Neuronal stem cell (in vitro differentiated cells): Measurements from ENCODE around the gene TNNI2.

Source experiments
- DNase-seq: peaks from one replicate; pipeline ENCODE4 v3.0.0-alpha.2; 2013; ENCODE audit warnings: low spot score
- H2AFZ ChIP-seq: one replicate; pipeline ENCODE4 v1.6.1; 2013; ENCODE audit warnings: mild to moderate bottlenecking, low read length, inconsistent platforms
- H2AK5ac ChIP-seq: 2 replicates; pipeline ENCODE4 v1.6.1; 2013; ENCODE audit warnings: low read depth, mild to moderate bottlenecking, inconsistent platforms, low read length, moderate library complexity, mixed read lengths
- H2BK120ac ChIP-seq: 2 replicates; pipeline ENCODE4 v1.6.1; 2013; ENCODE audit warnings: low read depth, mild to moderate bottlenecking, inconsistent platforms, low read length, moderate library complexity, mixed read lengths
- H2BK12ac ChIP-seq: one replicate; pipeline ENCODE4 v1.6.1; 2013; ENCODE audit warnings: low read length, inconsistent platforms
- H2BK15ac ChIP-seq: 2 replicates; pipeline ENCODE4 v1.6.1; 2013; ENCODE audit warnings: mild to moderate bottlenecking, low read length, inconsistent platforms, mixed read lengths
- H2BK5ac ChIP-seq: one replicate; pipeline ENCODE4 v1.6.1; 2013; ENCODE audit warnings: inconsistent platforms, mild to moderate bottlenecking, low read length, moderate library complexity
- H3K14ac ChIP-seq: one replicate; pipeline ENCODE4 v1.6.1; 2013; ENCODE audit warnings: low read length, inconsistent platforms
- H3K18ac ChIP-seq: 2 replicates; pipeline ENCODE4 v1.6.1; 2013; ENCODE audit warnings: low read length, inconsistent platforms
- H3K23ac ChIP-seq: 2 replicates; pipeline ENCODE4 v1.6.1; 2013; ENCODE audit warnings: low read depth, mild to moderate bottlenecking, mixed read lengths, low read length, inconsistent platforms; ENCODE audit not compliant: poor library complexity
- H3K27ac ChIP-seq: replicated peaks from 3 replicates; pipeline ENCODE4 v1.5.1; 2013; ENCODE audit warnings: low read length, inconsistent platforms
- H3K27me3 ChIP-seq, 3 experiments: 2 replicates each; pipeline ENCODE4 v1.6.1; 2013; ENCODE audit warnings: low read length in 3 of 3, mild to moderate bottlenecking in 2 of 3, inconsistent platforms in 1 of 3, low read depth in 1 of 3, mixed read lengths in 1 of 3, moderate library complexity in 1 of 3; ENCODE audit not compliant: control insufficient read depth in 3 of 3, insufficient read depth in 3 of 3
- H3K36me3 ChIP-seq, 2 donors: replicated peaks in 1 of 2; 2 replicates each; pipeline ENCODE4 v1.6.1; 2013; ENCODE audit warnings: low read length in 2 of 2; ENCODE audit not compliant: control insufficient read depth in 2 of 2, insufficient read depth in 2 of 2
- H3K4ac ChIP-seq: 2 replicates; pipeline ENCODE4 v1.6.1; 2013; ENCODE audit warnings: inconsistent platforms, mild to moderate bottlenecking, low read length, moderate library complexity
- H3K4me1 ChIP-seq, 2 donors: 1 replicate in 1 of 2; 2 replicates in 1 of 2; pipeline ENCODE4 v1.6.1; 2013; ENCODE audit warnings: low read length in 2 of 2, low read depth in 1 of 2; ENCODE audit not compliant: control insufficient read depth in 2 of 2, insufficient read depth in 1 of 2
- H3K4me2 ChIP-seq: one replicate; pipeline ENCODE4 v1.6.1; 2013; ENCODE audit warnings: mild to moderate bottlenecking, low read length, inconsistent platforms; ENCODE audit not compliant: insufficient read depth, poor library complexity, severe bottlenecking
- H3K4me3 ChIP-seq, 2 donors: 2 replicates each; pipeline ENCODE4 v1.5.1; 2013; ENCODE audit warnings: low read length in 2 of 2, mild to moderate bottlenecking in 2 of 2, inconsistent platforms in 1 of 2, moderate library complexity in 1 of 2
- H3K79me1 ChIP-seq: one replicate; pipeline ENCODE4 v1.6.1; 2013; ENCODE audit warnings: low read depth, mild to moderate bottlenecking, inconsistent platforms, low read length, moderate library complexity
- H3K9ac ChIP-seq: one replicate; pipeline ENCODE4 v1.6.1; 2013; ENCODE audit warnings: mild to moderate bottlenecking, low read depth, low read length, inconsistent platforms; ENCODE audit not compliant: poor library complexity
- H3K9me3 ChIP-seq, 2 donors: replicated peaks in 1 of 2; 2 replicates each; pipeline versions ENCODE3 to v1.6.1; 2013; ENCODE audit warnings: low read length in 2 of 2, mild to moderate bottlenecking in 2 of 2, inconsistent platforms in 1 of 2, low read depth in 1 of 2, mixed read lengths in 1 of 2, moderate library complexity in 1 of 2; ENCODE audit not compliant: control insufficient read depth in 2 of 2, insufficient read depth in 1 of 2
- H4K8ac ChIP-seq: one replicate; pipeline ENCODE4 v1.6.1; 2013; ENCODE audit warnings: low read depth, mild to moderate bottlenecking, inconsistent platforms, low read length, moderate library complexity
- H4K91ac ChIP-seq: one replicate; pipeline ENCODE4 v1.6.1; 2013; ENCODE audit warnings: low read length, low read depth, mild to moderate bottlenecking, inconsistent platforms; ENCODE audit not compliant: poor library complexity
- WGBS, 2 donors: extraction: QIAGEN DNeasy Blood & Tissue Kit; methylation state at CpG; one replicate each; pipeline ENCODE4 v1.1.7; 2013; ENCODE audit warnings: missing lambda C conversion rate in 2 of 2, mixed read lengths in 1 of 2; ENCODE audit not compliant: insufficient read length in 2 of 2, insufficient replicate concordance in 1 of 2; ENCODE audit errors: extremely low coverage in 2 of 2; 5-methylcytosine and 5-hydroxymethylcytosine counted together

Gene TNNI2

DNA sequence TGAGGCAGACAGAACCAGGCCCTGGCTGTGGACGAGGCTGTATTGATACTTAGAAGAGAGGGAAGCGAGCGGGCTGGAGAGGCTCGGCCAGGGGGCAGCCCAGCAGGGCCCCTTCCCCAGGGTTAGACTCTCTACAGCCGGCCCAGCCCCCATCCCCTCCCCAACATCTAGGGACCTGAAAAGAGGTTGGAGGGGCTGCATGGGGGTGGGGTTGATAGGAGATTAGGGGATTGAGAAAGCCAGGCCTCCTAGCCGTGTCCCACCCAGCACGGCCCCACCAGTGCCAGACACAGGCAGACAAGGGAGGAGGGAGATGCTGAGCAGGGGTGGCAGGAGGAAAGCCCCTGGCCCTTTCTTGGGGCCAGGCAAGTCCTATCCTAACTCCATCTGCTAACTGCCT lies 19.8 kb downstream of the TNNI2 start:
- H3K14ac ChIP-seq, result peak overlapping the region; percentile 43
- H3K27me3 ChIP-seq, result peaks cover 0 to 11% (median 0%) of the 10 kb centered on the region in 3 experiments
- no peak overlapping the region for H3K4me2 ChIP-seq
- no CpG with 5 or more reads among the region's 7 CpGs for WGBS, 2 donors
- DNase-seq, result no peak
- H2BK120ac ChIP-seq, result no peak overlapping the region
- H2BK15ac ChIP-seq, result peak overlapping the region; percentile 90
- H2BK12ac ChIP-seq, result peak overlapping the region; percentile 82
- no peaks in the 10 kb centered on the region for H3K9me3 ChIP-seq
- peak overlapping the region; percentile 34 for H3K9ac ChIP-seq
- no peak overlapping the region for H4K8ac ChIP-seq
- H3K27ac ChIP-seq, result no peak overlapping the region
- no peak overlapping the region for H2AFZ ChIP-seq
- peaks cover 4 to 10% of the 10 kb centered on the region in 2 donors for H3K4me1 ChIP-seq
- peaks cover 1% of the 10 kb centered on the region for H3K79me1 ChIP-seq
- H3K4me3 ChIP-seq, result no peak overlapping the region
- no peak overlapping the region for H2BK5ac ChIP-seq
- no peaks in the 10 kb centered on the region for H3K36me3 ChIP-seq
- peak overlapping the region; percentile 17 for H4K91ac ChIP-seq
- H2AK5ac ChIP-seq, result peak overlapping the region; percentile 64
- H3K4ac ChIP-seq, result no peak overlapping the region
- H3K23ac ChIP-seq, result peak overlapping the region; percentile 77
- peak overlapping the region; percentile 11 for H3K18ac ChIP-seq

DNA sequence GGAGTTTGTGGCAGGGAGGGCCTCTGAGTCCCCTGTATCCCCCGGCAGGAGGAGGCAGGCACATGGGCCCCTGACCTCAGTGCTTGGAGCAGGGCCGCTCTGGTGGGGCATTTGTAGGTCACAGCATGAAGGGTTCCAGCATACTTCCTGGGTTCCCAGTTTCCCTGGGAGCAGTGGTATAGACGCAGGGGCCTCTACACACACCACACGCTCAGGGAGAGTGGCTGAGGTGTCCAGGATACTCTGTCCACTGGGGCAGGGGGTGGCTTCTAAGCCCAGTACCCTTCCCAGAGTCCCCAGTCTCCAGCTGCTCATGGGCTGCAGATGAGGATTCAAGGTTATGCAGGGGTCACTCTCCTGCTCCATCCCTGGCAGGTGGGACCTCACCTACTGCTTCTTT lies 20.2 kb downstream of the TNNI2 start:
- no peaks in the 10 kb centered on the region for H3K36me3 ChIP-seq
- H3K27ac ChIP-seq, result no peak overlapping the region
- H2BK5ac ChIP-seq, result peak overlapping the region; percentile 44
- no peak overlapping the region for H2AFZ ChIP-seq
- H3K18ac ChIP-seq, result peak overlapping the region; percentile 11
- H3K9me3 ChIP-seq, result no peaks in the 10 kb centered on the region
- no peak for DNase-seq
- no peak overlapping the region for H3K4ac ChIP-seq
- H2BK12ac ChIP-seq, result peak overlapping the region; percentile 82
- H3K4me1 ChIP-seq, result peaks cover 8 to 12% of the 10 kb centered on the region in 2 donors
- peak overlapping the region; percentile 15 for H2AK5ac ChIP-seq
- H3K23ac ChIP-seq, result peak overlapping the region; percentile 77
- H3K79me1 ChIP-seq, result peaks cover 1% of the 10 kb centered on the region
- H2BK120ac ChIP-seq, result no peak overlapping the region
- WGBS, 2 donors, result no CpG with 5 or more reads among the region's 4 CpGs
- H3K4me2 ChIP-seq, result no peak overlapping the region
- no peak overlapping the region for H4K8ac ChIP-seq
- peak overlapping the region; percentile 17 for H4K91ac ChIP-seq
- peak overlapping the region; percentile 34 for H3K9ac ChIP-seq
- H3K27me3 ChIP-seq, result peaks cover 0 to 7% (median 0%) of the 10 kb centered on the region in 3 experiments
- peak overlapping the region; percentile 90 for H2BK15ac ChIP-seq
- H3K14ac ChIP-seq, result peak overlapping the region; percentile 43
- H3K4me3 ChIP-seq, result no peak overlapping the region

DNA sequence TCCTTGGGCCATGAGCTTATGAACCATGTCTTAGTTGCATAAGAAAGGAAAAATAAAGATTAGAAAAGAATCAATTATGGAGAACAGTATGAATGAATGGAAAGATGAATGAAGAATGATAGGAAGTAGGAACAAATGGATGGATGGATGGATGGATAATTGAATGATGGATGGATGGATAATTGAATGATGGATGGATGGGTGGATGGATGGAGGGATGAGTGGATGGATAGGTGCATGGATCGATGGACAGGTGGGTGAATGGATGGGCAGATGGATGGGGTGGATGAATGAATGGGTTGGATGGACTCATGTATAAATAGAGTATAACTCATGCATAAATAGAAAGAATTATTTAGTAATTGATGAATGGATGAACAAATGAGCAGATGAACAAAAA lies 21.3 kb downstream of the TNNI2 start:
- no peaks in the 10 kb centered on the region for H3K36me3 ChIP-seq
- no peak overlapping the region for H2BK15ac ChIP-seq
- peaks cover 0 to 3% (median 0%) of the 10 kb centered on the region in 3 experiments for H3K27me3 ChIP-seq
- no peak overlapping the region for H3K14ac ChIP-seq
- no peaks in the 10 kb centered on the region for H3K9me3 ChIP-seq
- no peak overlapping the region for H4K91ac ChIP-seq
- H3K9ac ChIP-seq, result no peak overlapping the region
- no peak overlapping the region for H2BK120ac ChIP-seq
- no peak overlapping the region for H2BK5ac ChIP-seq
- H2BK12ac ChIP-seq, result no peak overlapping the region
- H2AK5ac ChIP-seq, result no peak overlapping the region
- H3K4me1 ChIP-seq, result peaks cover 19 to 22% of the 10 kb centered on the region in 2 donors
- H3K18ac ChIP-seq, result no peak overlapping the region
- no peak overlapping the region for H3K4ac ChIP-seq
- H3K79me1 ChIP-seq, result peaks cover 1% of the 10 kb centered on the region
- H2AFZ ChIP-seq, result no peak overlapping the region
- no peak overlapping the region for H3K4me3 ChIP-seq
- WGBS, 2 donors, result no CpG with 5 or more reads among the region's 1 CpG
- no peak for DNase-seq
- H3K27ac ChIP-seq, result no peak overlapping the region
- no peak overlapping the region for H3K4me2 ChIP-seq
- no peak overlapping the region for H3K23ac ChIP-seq
- H4K8ac ChIP-seq, result no peak overlapping the region

- Histone ChIP-seq H4K8ac (no peak overlapping the region), H3K4me2 (no peak overlapping the region), H2BK5ac (no peak overlapping the region), H3K18ac (no peak overlapping the region), H3K4ac (no peak overlapping the region), H3K4me1 (peaks cover 24 to 26% of the 10 kb centered on the region in 2 donors), H3K79me1 (peaks cover 1% of the 10 kb centered on the region), H3K4me3 (no peak overlapping the region), H2BK15ac (no peak overlapping the region), H3K27ac (no peak overlapping the region), H2BK120ac (no peak overlapping the region), H3K9ac (no peak overlapping the region), H3K9me3 (no peaks in the 10 kb centered on the region), H3K14ac (no peak overlapping the region), H3K23ac (no peak overlapping the region), H2AFZ (no peak overlapping the region), H2BK12ac (no peak overlapping the region), H2AK5ac (no peak overlapping the region), H3K36me3 (no peaks in the 10 kb centered on the region), H4K91ac (no peak overlapping the region), H3K27me3 (no peaks in the 10 kb centered on the region)
- 100% methylated on average over 1 of the region's 4 CpGs; no CpG with 5 or more reads in 1 of the 2 donors for WGBS, 2 donors
- no peak for DNase-seq
These were observed 22.9 kb downstream of the TNNI2 start for GRCh38 chr11:1861435-1862411.
